ENCODE data around the gene UGT1A7.

UGT1A7 gene

DNA sequence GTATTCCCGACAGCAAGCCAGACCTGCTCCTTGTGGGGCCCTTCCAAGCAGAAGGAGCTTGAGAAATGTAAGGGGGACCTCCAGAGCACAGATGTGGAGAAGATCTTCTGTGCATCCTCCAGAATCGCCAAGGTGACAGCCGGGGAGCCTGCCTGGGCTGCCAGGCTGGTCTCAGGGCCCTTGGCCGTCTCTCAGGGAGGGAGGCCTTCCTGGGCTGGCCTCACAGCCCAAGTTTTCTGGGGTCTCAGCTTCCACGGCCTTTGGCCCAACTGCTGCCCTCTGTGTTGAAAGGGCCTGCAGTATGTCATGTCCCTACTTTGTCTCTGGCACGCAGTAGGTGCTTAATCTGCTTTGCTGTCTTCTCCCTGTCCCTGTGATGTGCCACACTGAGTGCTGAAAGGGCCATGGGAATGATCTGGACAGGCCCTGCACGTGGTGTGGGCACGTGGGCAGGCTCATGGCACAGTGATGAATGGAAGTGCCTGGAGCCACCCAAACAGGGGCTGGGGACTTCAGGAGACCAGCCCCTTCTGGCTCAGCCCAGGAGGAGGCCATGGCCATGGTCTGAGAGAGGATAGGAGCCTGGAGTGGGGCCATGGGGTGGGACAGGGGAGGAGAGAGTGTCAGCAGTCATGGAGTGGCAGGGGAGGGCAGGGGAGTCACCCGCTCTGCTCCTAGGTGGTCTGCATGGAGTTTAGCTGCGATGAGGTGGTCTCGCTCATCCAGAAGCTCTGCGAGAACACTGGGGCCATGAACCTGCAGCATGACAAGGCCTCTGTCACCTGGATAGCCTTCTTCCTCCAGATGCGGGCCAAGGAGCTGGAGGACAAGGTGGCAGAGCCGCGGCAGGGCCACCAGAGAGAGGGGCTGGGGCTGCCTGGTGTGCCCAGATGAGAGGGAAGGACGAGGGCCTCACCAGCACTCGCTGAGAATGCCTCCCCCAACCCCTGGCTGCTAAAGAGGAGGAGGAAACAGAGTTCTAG is 137.2 kb downstream of the UGT1A7 start:
- no peak for DNase-seq (ENCODE audit: low spot score)

DNA sequence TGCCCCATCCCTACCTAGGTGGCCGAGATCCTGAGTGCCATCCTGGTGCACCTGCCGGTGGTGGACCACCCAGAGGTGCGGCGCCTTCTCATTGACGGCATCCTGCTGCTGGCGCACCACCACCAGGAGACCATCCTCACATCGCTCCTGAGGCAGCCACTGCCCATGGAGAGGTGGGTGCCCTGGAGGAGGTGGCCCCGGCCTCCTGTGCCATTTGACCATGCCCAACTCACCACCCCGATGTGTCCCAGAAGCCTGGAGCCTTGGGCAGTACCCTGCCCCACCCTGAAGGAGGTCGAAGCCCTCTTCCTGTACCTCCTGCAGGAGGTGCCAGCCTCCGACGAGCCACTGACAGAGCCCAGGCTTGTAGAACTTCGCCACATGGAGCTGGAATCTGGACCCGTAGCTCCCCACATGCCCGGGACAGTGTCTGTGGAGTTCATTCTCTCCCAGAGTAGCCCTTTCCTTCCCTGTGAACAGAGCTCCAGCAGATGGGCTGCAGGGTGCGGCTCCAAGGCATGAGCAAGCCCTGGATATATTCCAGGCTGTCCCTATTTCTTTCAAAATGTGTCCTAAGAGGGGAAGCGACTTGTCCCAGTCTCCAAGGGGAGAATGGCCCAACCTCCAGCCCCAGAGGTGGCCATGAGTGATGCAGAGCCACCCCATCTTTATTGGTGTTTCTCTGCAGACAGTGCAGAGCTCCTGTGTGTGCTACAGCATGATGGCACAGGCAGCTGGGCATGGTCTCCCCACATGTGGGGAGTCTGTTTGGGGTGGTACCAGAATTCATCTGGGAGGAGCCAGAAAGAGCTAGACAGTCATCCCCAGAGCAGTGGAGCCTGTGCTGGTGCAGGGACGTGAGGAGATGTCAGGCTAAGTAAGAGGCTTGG is 138.4 kb downstream of the UGT1A7 start:
- DNase-seq (ENCODE audit: low spot score) = no peak

DNA sequence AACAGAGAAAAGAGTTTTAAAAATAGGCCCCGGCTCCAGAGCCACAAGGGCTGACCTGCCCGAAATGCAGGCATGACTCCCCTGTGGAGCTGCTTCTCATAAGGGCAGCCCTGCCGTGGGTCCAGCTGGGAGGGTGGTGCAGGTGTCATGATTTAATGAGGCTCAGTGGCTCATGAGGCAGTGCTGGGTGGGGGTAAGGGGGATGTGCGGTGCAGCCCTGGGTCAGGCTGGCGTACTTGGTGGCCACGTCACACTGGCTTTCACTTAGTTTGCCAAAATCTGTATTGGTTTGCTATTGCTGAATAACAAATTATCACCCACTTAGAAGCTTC is 139.0 kb downstream of the UGT1A7 start:
- no peak for DNase-seq (ENCODE audit: low spot score)

DNA sequence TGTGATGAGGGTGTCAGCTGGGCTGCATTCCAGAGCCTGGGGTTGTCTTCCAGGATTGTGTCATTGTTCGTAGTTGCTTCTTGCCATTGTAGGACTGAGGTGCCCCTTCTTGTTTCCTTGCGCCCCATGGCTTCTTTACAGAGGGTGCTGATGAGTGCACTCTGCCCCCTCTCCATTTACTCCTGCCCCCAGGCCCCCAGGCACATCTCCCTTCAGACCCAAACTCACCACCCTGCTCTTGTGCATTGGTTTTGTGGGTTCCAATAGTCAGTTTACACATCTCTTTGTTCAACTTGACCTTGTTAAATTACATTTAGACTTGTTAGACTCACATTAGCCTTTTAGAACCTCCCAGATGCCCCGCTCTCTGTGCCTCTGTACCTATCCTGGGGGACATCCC is 139.5 kb downstream of the UGT1A7 start:
- no peak for DNase-seq (ENCODE audit: low spot score)

DNA sequence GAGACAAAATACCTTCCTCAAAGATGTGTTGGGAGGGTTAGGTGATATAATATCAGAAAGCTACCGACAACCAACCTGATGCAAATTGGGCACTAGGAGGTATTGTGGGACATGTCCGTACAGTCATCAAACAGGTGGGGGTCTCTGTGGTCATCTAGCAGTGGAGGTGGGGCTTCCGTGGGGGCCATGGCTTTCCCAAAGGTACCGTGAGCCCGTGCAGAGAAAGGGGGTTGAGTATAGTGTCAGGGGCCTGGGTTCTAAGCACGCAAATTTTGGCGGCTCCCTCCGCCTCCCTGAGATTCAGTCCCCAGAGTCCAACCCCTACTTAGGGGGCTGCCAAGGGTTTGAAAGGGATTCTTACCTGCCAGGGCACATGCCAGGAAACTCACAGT is 140.0 kb downstream of the UGT1A7 start:
- DNase-seq (ENCODE audit: low spot score) = no peak

DNA sequence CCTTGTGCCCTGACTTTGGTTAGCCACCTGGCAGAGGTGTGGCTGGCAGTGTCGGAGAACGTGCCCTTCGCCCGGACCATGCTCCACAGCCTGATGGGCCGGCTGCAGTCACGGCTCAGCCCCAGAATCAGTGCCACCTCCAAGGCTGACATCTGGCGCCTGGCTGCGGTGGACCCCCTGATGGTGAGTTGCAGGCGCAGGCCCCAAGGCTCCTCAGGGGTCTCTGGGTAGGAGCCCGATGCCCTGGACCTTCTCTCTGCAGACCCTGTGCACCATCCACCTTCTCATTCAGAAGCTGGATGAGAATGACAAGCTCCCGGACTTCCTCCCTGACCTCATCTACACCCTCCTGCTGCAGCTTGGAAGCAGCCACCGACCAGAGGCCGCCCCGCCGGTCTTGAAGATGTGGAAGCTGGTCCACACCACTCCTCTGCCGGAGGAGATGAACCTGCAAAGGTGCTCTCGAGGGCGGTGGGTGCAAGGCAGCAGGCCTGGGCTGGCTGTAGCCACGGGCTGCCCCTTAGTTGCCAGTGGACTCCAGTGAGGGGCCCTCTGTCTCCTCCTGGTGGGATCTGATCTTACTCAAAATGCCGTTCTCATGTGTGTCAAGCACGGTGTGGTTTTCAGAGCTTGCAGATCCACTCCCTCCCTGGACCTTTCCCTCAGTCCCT is 140.5 kb downstream of the UGT1A7 start:
- no peak for DNase-seq (ENCODE audit: low spot score)

Data from AG08396 (cell line).